Measurements from ENCODE around the gene GRIK4. TPM values are rescaled to one million over a fixed set of nuclear protein-coding genes. Genes with fewer than 3 reads are reported as not detected.

GRIK4 gene
- total and polyA plus RNA-seq, 2 of the 4 experiments (the other 2 are of a cell fraction): 0.18 to 0.38 TPM

DNA sequence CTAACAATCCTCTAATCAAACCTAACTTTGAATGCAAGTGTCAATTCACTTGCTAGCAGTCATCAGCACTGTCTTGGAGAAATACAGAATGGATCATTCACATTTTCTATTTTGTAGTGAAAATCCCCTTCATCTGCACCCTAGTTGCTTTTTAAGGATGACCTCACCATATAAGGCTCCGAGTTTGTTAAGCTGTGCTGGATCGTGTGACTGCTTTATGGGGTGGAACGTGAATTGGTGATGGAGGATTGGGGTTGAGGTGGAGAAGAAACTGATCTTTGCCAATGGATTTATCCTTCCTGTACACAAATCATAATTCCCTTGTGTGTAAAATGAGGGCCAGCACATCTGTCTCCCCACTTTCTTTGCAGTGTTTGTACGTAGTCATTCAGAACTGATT, 426.7 kb downstream of the GRIK4 start:
- CTCF ChIA-PET: no interaction called here

More for the DNA sequence above, 426.7 kb downstream of the GRIK4 start:
- Histone ChIP-seq H2AK5ac (ENCODE audit: low read depth, low read length) (no peak overlapping the region), H3K9me3 (ENCODE audit: control insufficient read depth, insufficient read depth, low read length) (no peaks in the 10 kb centered on the region), H2AFZ (replicated peaks; ENCODE audit: low read length, poor library complexity) (no peak overlapping the region), H4K91ac (ENCODE audit: insufficient read depth, low read depth, low read length) (no peak overlapping the region), H4K8ac (ENCODE audit: low read depth in 2 of 2, low read length in 2 of 2) (no peak overlapping the region), H3K27ac (ENCODE audit: insufficient read depth, low read length) (no peak overlapping the region), H3K4me2 (ENCODE audit: low read depth, low read length) (no peak overlapping the region), H2BK5ac (ENCODE audit: low read depth, low read length, poor library complexity, severe bottlenecking) (no peak overlapping the region), H3K4me3 (ENCODE audit: insufficient read depth, low read depth, low read length) (no peak overlapping the region), H3K4ac (ENCODE audit: low read depth, low read length) (no peak overlapping the region), H3K9me1 (ENCODE audit: insufficient read depth, low read length) (no peaks in the 10 kb centered on the region; the same call in 1 of the 2 replicates), H3K4me1 (ENCODE audit: control insufficient read depth, insufficient read depth, low read length) (no peaks in the 10 kb centered on the region; the same call in 1 of the 2 replicates), H3K9ac (ENCODE audit: low read depth, low read length) (no peak overlapping the region), H2BK120ac (ENCODE audit: low read depth, low read length) (no peak overlapping the region), H3K56ac (ENCODE audit: extremely low read depth, insufficient read depth, low read length) (no peak overlapping the region), H3K79me1 (ENCODE audit: low read depth in 1 of 2, low read length in 2 of 2) (no peaks in the 10 kb centered on the region), H2BK20ac (ENCODE audit: low read depth, low read length) (no peak overlapping the region), H4K5ac (ENCODE audit: low read depth, low read length) (no peak overlapping the region), H2AK9ac (replicated peaks; ENCODE audit: low read depth, low read length, poor library complexity) (no peak overlapping the region), H3K18ac (ENCODE audit: low read depth, low read length) (no peak overlapping the region), H3K36me3 (ENCODE audit: control insufficient read depth, insufficient read depth, low read length) (no peaks in the 10 kb centered on the region), H3K23ac (ENCODE audit: low read depth, low read length) (no peak overlapping the region), H3K14ac (replicated peaks; ENCODE audit: low read depth, low read length) (no peak overlapping the region), H4K20me1 (ENCODE audit: insufficient read depth, low read length) (no peaks in the 10 kb centered on the region), H3K27me3 (ENCODE audit: control insufficient read depth, insufficient read depth, low read length) (peaks cover 10% of the 10 kb centered on the region), H2BK15ac (ENCODE audit: low read depth, low read length) (no peak overlapping the region)
- TF ChIP-seq BHLHE40 (IDR thresholded peaks at IDR 0.05; ENCODE audit: low read depth, low read length) (no peak), CEBPB (IDR thresholded peaks at IDR 0.05; ENCODE audit: low read depth, low read length) (no peak), RAD21 (IDR thresholded peaks at IDR 0.05; ENCODE audit: low read length) (no peak), CHD1 (IDR thresholded peaks at IDR 0.05; ENCODE audit: low read depth, low read length) (no peak), NFE2L2 (IDR thresholded peaks at IDR 0.05; ENCODE audit: low read depth, low read length) (no peak), FOS (IDR thresholded peaks at IDR 0.05; ENCODE audit: low read depth, low read length) (no peak), CTCF (conservative IDR thresholded peaks at IDR 0.05; ENCODE audit: low read depth, low read length) (no peak), MAFK (IDR thresholded peaks at IDR 0.05; ENCODE audit: low read depth, low read length) (no peak), MAZ (IDR thresholded peaks at IDR 0.05; ENCODE audit: borderline replicate concordance, low read depth, low read length) (no peak), RFX5 (IDR thresholded peaks at IDR 0.05; ENCODE audit: low read depth, low read length) (no peak), SMC3 (IDR thresholded peaks at IDR 0.05; ENCODE audit: low read depth, low read length) (no peak), POLR2A (IDR thresholded peaks at IDR 0.05; ENCODE audit: low read depth, low read length) (no peak), RCOR1 (IDR thresholded peaks at IDR 0.05; ENCODE audit: insufficient replicate concordance, low read length) (no peak), MXI1 (IDR thresholded peaks at IDR 0.05; ENCODE audit: borderline replicate concordance, low read depth, low read length) (no peak)
- TF ChIP-seq, protein P1, sequence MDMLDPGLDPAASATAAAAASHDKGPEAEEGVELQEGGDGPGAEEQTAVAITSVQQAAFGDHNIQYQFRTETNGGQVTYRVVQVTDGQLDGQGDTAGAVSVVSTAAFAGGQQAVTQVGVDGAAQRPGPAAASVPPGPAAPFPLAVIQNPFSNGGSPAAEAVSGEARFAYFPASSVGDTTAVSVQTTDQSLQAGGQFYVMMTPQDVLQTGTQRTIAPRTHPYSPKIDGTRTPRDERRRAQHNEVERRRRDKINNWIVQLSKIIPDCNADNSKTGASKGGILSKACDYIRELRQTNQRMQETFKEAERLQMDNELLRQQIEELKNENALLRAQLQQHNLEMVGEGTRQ (IDR thresholded peaks at IDR 0.05; ENCODE audit: low read depth, low read length): no peak
- TF ChIP-seq, protein P2, sequence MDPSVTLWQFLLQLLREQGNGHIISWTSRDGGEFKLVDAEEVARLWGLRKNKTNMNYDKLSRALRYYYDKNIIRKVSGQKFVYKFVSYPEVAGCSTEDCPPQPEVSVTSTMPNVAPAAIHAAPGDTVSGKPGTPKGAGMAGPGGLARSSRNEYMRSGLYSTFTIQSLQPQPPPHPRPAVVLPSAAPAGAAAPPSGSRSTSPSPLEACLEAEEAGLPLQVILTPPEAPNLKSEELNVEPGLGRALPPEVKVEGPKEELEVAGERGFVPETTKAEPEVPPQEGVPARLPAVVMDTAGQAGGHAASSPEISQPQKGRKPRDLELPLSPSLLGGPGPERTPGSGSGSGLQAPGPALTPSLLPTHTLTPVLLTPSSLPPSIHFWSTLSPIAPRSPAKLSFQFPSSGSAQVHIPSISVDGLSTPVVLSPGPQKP (IDR thresholded peaks at IDR 0.05; ENCODE audit: borderline replicate concordance, low read depth, low read length): no peak
- dilution Hi-C loops (cut with HindIII; ENCODE audit: low sequenced_read_pairs, unreplicated experiment) (no loop called here), intact Hi-C loops (cut with micrococcal nuclease) (no loop called here), in situ Hi-C loops (cut with MboI; ENCODE audit: low sequenced_read_pairs) (no loop called here)
- ATAC-seq (ENCODE audit: low read depth): no peak
- POLR2A ChIA-PET (ENCODE audit: unreplicated experiment): no interaction called here
- no CpG with 5 or more reads among the region's 4 CpGs for WGBS, 2 experiments (ENCODE audit: extremely low coverage in 2 of 2, insufficient read length in 1 of 2)
- no peak for DNase-seq
- BruUV-seq (replicated peaks): no TSS peak
